CD14-positive monocyte (primary cell): ENCODE results near the gene DNAAF1. TPM values are rescaled to one million over a fixed set of nuclear protein-coding genes. Genes with fewer than 3 reads are reported as not detected.

Experiments
- DNase-seq, 3 donors: peaks; one replicate each; pipeline ENCODE4 v3.0.0-alpha.2; 2011 to 2022
- H2AFZ ChIP-seq: 2 replicates; pipeline ENCODE4 v1.6.0; 2012; ENCODE audit warnings: mild to moderate bottlenecking, low read depth, low read length, inconsistent platforms; ENCODE audit not compliant: insufficient read depth, poor library complexity, severe bottlenecking
- H3K27ac ChIP-seq, 2 donors: 1 replicate in 1 of 2; 2 replicates in 1 of 2; pipeline ENCODE4 v1.5.1; 2012 to 2013; ENCODE audit warnings: low read length in 2 of 2, control low read depth in 1 of 2, inconsistent platforms in 1 of 2, low read depth in 1 of 2, mild to moderate bottlenecking in 1 of 2
- H3K27me3 ChIP-seq, 2 donors: one replicate each; pipeline versions ENCODE4 v1.6.0 to v1.6.1; 2011 to 2013; ENCODE audit warnings: low read length in 2 of 2; ENCODE audit not compliant: control insufficient read depth in 2 of 2, insufficient read depth in 2 of 2
- H3K36me3 ChIP-seq, 2 donors: replicated peaks in 1 of 2; 1 replicate in 1 of 2; 2 replicates in 1 of 2; pipeline versions ENCODE4 v1.5.1 to v1.6.1; 2012 to 2013; ENCODE audit warnings: low read length in 2 of 2, control low read depth in 1 of 2, inconsistent platforms in 1 of 2, mild to moderate bottlenecking in 1 of 2; ENCODE audit not compliant: insufficient read depth in 2 of 2, control insufficient read depth in 1 of 2
- H3K4me1 ChIP-seq, 2 donors: 1 replicate in 1 of 2; 2 replicates in 1 of 2; pipeline versions ENCODE4 v1.5.1 to v1.6.1; 2012 to 2013; ENCODE audit warnings: low read length in 2 of 2, control low read depth in 1 of 2, inconsistent platforms in 1 of 2, mild to moderate bottlenecking in 1 of 2, moderate library complexity in 1 of 2; ENCODE audit not compliant: insufficient read depth in 2 of 2, control insufficient read depth in 1 of 2
- H3K4me2 ChIP-seq: replicated peaks from 2 replicates; pipeline ENCODE3; 2012; ENCODE audit warnings: low read length, moderate library complexity, mild to moderate bottlenecking; ENCODE audit not compliant: poor library complexity, severe bottlenecking; ENCODE audit errors: extremely low read depth
- H3K4me3 ChIP-seq, 3 experiments: fragments of 200-600 bp in 1 of 3; sonication (generic) in 1 of 3; replicated peaks in 1 of 3; 1 replicate in 2 of 3; 2 replicates in 1 of 3; pipeline ENCODE4 v1.5.1; 2011 to 2013; ENCODE audit warnings: low read length in 3 of 3, mild to moderate bottlenecking in 3 of 3, control low read depth in 2 of 3, low read depth in 2 of 3, inconsistent platforms in 1 of 3, moderate library complexity in 1 of 3
- H3K79me2 ChIP-seq: 2 replicates; pipeline ENCODE4 v1.6.0; 2012; ENCODE audit warnings: mild to moderate bottlenecking, control low read depth, inconsistent platforms, low read length, moderate library complexity; ENCODE audit not compliant: insufficient read depth
- H3K9ac ChIP-seq: 2 replicates; pipeline ENCODE4 v1.6.0; 2017; ENCODE audit warnings: low read length, mild to moderate bottlenecking; ENCODE audit not compliant: insufficient read depth, poor library complexity, severe bottlenecking
- H3K9me3 ChIP-seq, 2 donors: replicated peaks in 1 of 2; 1 replicate in 1 of 2; 2 replicates in 1 of 2; pipeline versions ENCODE4 v1.5.1 to v1.6.1; 2012 to 2013; ENCODE audit warnings: low read length in 2 of 2, control low read depth in 1 of 2; ENCODE audit not compliant: control insufficient read depth in 1 of 2, insufficient read depth in 1 of 2
- H4K20me1 ChIP-seq: 2 replicates; pipeline ENCODE4 v1.6.0; 2012; ENCODE audit warnings: mild to moderate bottlenecking, low read length, control low read depth, moderate library complexity; ENCODE audit not compliant: insufficient read depth
- H3K27ac Mint-ChIP-seq, 7 donors: one replicate each; pipeline ENCODE4 v1.8.0; 2020; ENCODE audit warnings: mild to moderate bottlenecking in 7 of 7, mixed read lengths in 7 of 7, moderate library complexity in 6 of 7, inconsistent platforms in 2 of 7
- H3K27me3 Mint-ChIP-seq, 3 donors: one replicate each; pipeline ENCODE4 v1.8.0; 2021 to 2022; ENCODE audit warnings: low read depth in 3 of 3, mild to moderate bottlenecking in 3 of 3, mixed read lengths in 3 of 3, moderate library complexity in 3 of 3, inconsistent platforms in 1 of 3
- H3K36me3 Mint-ChIP-seq, 2 donors: one replicate each; pipeline ENCODE4 v1.8.0; 2020; ENCODE audit warnings: mixed read lengths in 2 of 2, inconsistent platforms in 1 of 2, mild to moderate bottlenecking in 1 of 2
- H3K4me1 Mint-ChIP-seq: one replicate; pipeline ENCODE4 v1.8.0; 2020; ENCODE audit warnings: mild to moderate bottlenecking, mixed read lengths
- H3K4me3 Mint-ChIP-seq, 2 donors: one replicate each; pipeline ENCODE4 v1.8.0; 2020; ENCODE audit warnings: mild to moderate bottlenecking in 2 of 2, mixed read lengths in 2 of 2, moderate library complexity in 1 of 2
- H3K9me3 Mint-ChIP-seq, 7 donors: one replicate each; pipeline ENCODE4 v1.8.0; 2020 to 2022; ENCODE audit warnings: mixed read lengths in 7 of 7, mild to moderate bottlenecking in 6 of 7, moderate library complexity in 6 of 7, inconsistent platforms in 2 of 7
- CTCF ChIP-seq: fragments of 200-600 bp; IDR thresholded peaks from one replicate; pipeline ENCODE4 v1.8.0; 2022; ENCODE audit warnings: antibody characterized with exemption, mild to moderate bottlenecking
- WGBS: methylation state at CpG from one replicate; pipeline ENCODE4 v1.1.5; 2013; ENCODE audit warnings: missing lambda C conversion rate; ENCODE audit not compliant: insufficient coverage; 5-methylcytosine and 5-hydroxymethylcytosine counted together
- intact Hi-C, 2 donors: fragments of 100-400 bp; cut with micrococcal nuclease; formaldehyde crosslinking; loops; one replicate each; pipeline versions ENCODE4 v1.15.0 to v1.15.1; 2023
- polyA plus RNA-seq, 3 donors: library from polyadenylated mRNA; depleted of rRNA in 1 of 3; unstranded in 2 of 3; stranded (reverse) in 1 of 3; fragments of 300-500 nt in 2 of 3; fragments of >200 nt in 1 of 3; fragmentation: Illumina TruSeq in 2 of 3; gene quantifications; 1 replicate in 2 of 3; 2 replicates in 1 of 3; pipeline ENCODE4 v1.2.3, GENCODE V29; 2012 to 2021

DNAAF1 gene
- polyA plus RNA-seq, 3 donors: 0.23 to 14.6 TPM; not detected in 1

GRCh38 chr16:84138824-84139627 lies 6.1 kb upstream of the DNAAF1 start:
- Histone ChIP-seq H3K27ac (no peak overlapping the region), H3K79me2 (peaks cover 38% of the 10 kb centered on the region), H3K4me1 (peaks cover 5% of the 10 kb centered on the region in 2 donors), H3K27me3 (no peaks in the 10 kb centered on the region), H2AFZ (no peak overlapping the region), H3K4me2 (no peak overlapping the region), H3K36me3 (no peaks in the 10 kb centered on the region), H4K20me1 (peaks cover 5% of the 10 kb centered on the region), H3K4me3 (no peak overlapping the region), H3K9me3 (no peaks in the 10 kb centered on the region), H3K9ac (peak overlapping the region; percentile 8)
- no peak for TF ChIP-seq CTCF
- no peak for DNase-seq
- Mint-ChIP-seq H3K4me3 (no peak overlapping the region), H3K27ac (peak overlapping the region in 1 of 7 donors; percentile 9), H3K36me3 (peaks cover 12 to 16% of the 10 kb centered on the region in 2 donors), H3K27me3 (peaks cover 0 to 3% (median 3%) of the 10 kb centered on the region in 3 donors), H3K9me3 (peaks cover 0 to 2% (median 0%) of the 10 kb centered on the region in 7 donors), H3K4me1 (peaks cover 4% of the 10 kb centered on the region)
- intact Hi-C loops: no loop called here
- WGBS: 88% methylated on average over 10 of the region's 14 CpGs

GRCh38 chr16:84139628-84140258 lies 5.4 kb upstream of the DNAAF1 start:
- H3K27me3 Mint-ChIP-seq: peaks cover 0 to 6% (median 4%) of the 10 kb centered on the region in 3 donors
- no peak for TF ChIP-seq CTCF
- no peak overlapping the region for H2AFZ ChIP-seq
- H3K4me3 Mint-ChIP-seq: no peak overlapping the region
- peak overlapping the region; percentile 8 for H3K9ac ChIP-seq
- peaks cover 7% of the 10 kb centered on the region for H3K4me1 Mint-ChIP-seq
- H3K79me2 ChIP-seq: peaks cover 45% of the 10 kb centered on the region
- WGBS: 88% methylated on average over 4 of the region's 6 CpGs
- H3K36me3 ChIP-seq: no peaks in the 10 kb centered on the region
- H3K27ac ChIP-seq: no peak overlapping the region
- H3K27ac Mint-ChIP-seq: no peak overlapping the region
- H4K20me1 ChIP-seq: peaks cover 5% of the 10 kb centered on the region
- H3K9me3 Mint-ChIP-seq: peaks cover 0 to 2% (median 0%) of the 10 kb centered on the region in 7 donors
- peaks cover 8 to 9% of the 10 kb centered on the region in 2 donors for H3K4me1 ChIP-seq
- intact Hi-C loops: loop anchor here in 1 of 2 donors (10.0 kb wide), 1 partner anchor 55 kb away; the partner anchor contains the start of gene ADAD2
- DNase-seq: no peak
- no peaks in the 10 kb centered on the region for H3K9me3 ChIP-seq
- H3K27me3 ChIP-seq: no peaks in the 10 kb centered on the region
- H3K4me3 ChIP-seq: no peak overlapping the region
- H3K4me2 ChIP-seq: no peak overlapping the region
- peaks cover 8 to 10% of the 10 kb centered on the region in 2 donors for H3K36me3 Mint-ChIP-seq
